HEK293 (cell line): ENCODE results near the gene SAMD5.
A peak's percentile ranks its signal among the peaks of the same experiment; 100 is the strongest.

Experiments used
- CTCF ChIA-PET: fragments of 350-600 bp; formaldehyde crosslinking; extraction: SDS; loops from one replicate; lab custom pipeline; 2021; ENCODE audit warnings: antibody characterized with exemption; lab: Yijun Ruan, JAX
- POLR2A ChIA-PET: fragments of 300-600 bp; formaldehyde crosslinking; extraction: SDS; loops from one replicate; lab custom pipeline; 2020; ENCODE audit warnings: antibody characterized with exemption, inconsistent platforms; lab: Yijun Ruan, JAX
- H3K27ac ChIP-seq: fragments of 200-500 bp; sonication (Bioruptor generic); 2 replicates; pipeline ENCODE4 v1.5.1; 2014; ENCODE audit warnings: low read depth, low read length, control low read depth, inconsistent platforms; ENCODE audit errors: extremely low read depth
- H3K36me3 ChIP-seq, 2 experiments: fragments of 200-500 bp in 1 of 2; sonication (Bioruptor generic) in 1 of 2; 1 replicate in 1 of 2; 2 replicates in 1 of 2; pipeline ENCODE4 v1.5.1; 2014 to 2017; ENCODE audit warnings: inconsistent platforms in 2 of 2, low read length in 2 of 2; ENCODE audit not compliant: control insufficient read depth in 2 of 2, insufficient read depth in 1 of 2
- H3K4me1 ChIP-seq: fragments of 200-500 bp; sonication (Bioruptor generic); 2 replicates; pipeline ENCODE4 v1.5.1; 2014; ENCODE audit warnings: mild to moderate bottlenecking, low read length, inconsistent platforms; ENCODE audit not compliant: control insufficient read depth, insufficient read depth
- H3K4me3 ChIP-seq: 2 replicates; pipeline ENCODE4 v1.5.1; 2011; ENCODE audit warnings: low read depth, mild to moderate bottlenecking, control low read depth, low read length, moderate library complexity
- H3K9me3 ChIP-seq: fragments of 200-500 bp; sonication (Bioruptor generic); 2 replicates; pipeline ENCODE4 v1.5.1; 2014; ENCODE audit warnings: low read depth, low read length, inconsistent platforms; ENCODE audit not compliant: control insufficient read depth, insufficient read depth
- CTCF ChIP-seq: fragments of 450-650 bp; formaldehyde crosslinking; IDR thresholded peaks from 2 replicates; pipeline ENCODE4 v1.5.1; 2016; ENCODE audit warnings: missing biosample characterization, missing genetic modification characterization
- ELK4 ChIP-seq: IDR thresholded peaks from 2 replicates; pipeline ENCODE4 v1.6.1; 2011; ENCODE audit warnings: mild to moderate bottlenecking, low read depth, low read length, borderline replicate concordance
- FEZF1 ChIP-seq: fragments of 450-650 bp; formaldehyde crosslinking; IDR thresholded peaks from 2 replicates; pipeline ENCODE4 v1.5.1; 2016; ENCODE audit warnings: missing biosample characterization, missing genetic modification characterization
- HOXA7 ChIP-seq: sonication (generic); formaldehyde crosslinking; IDR thresholded peaks from 2 replicates; pipeline ENCODE4 v1.8.1; 2022; ENCODE audit warnings: missing genetic modification reagents, borderline replicate concordance
- KLF17 ChIP-seq: fragments of 450-650 bp; formaldehyde crosslinking; IDR thresholded peaks from 2 replicates; pipeline ENCODE4 v1.5.1; 2016; ENCODE audit warnings: missing biosample characterization, missing genetic modification characterization
- KLF7 ChIP-seq: fragments of 450-650 bp; formaldehyde crosslinking; IDR thresholded peaks from 2 replicates; pipeline ENCODE4 v1.5.1; 2016; ENCODE audit warnings: missing biosample characterization, missing genetic modification characterization, borderline replicate concordance
- PRDM6 ChIP-seq: fragments of 450-650 bp; formaldehyde crosslinking; IDR thresholded peaks from 2 replicates; pipeline ENCODE4 v1.5.1; 2017; ENCODE audit warnings: missing biosample characterization, missing genetic modification characterization
- SCRT2 ChIP-seq: fragments of 450-650 bp; formaldehyde crosslinking; IDR thresholded peaks from 2 replicates; pipeline ENCODE4 v1.5.1; 2016; ENCODE audit warnings: missing biosample characterization, missing genetic modification characterization
- SETDB1 ChIP-seq: IDR thresholded peaks from one replicate; pipeline ENCODE4 v1.6.1; 2017; ENCODE audit warnings: mild to moderate bottlenecking, low read length, moderate library complexity, mixed read lengths; ENCODE audit not compliant: insufficient read length
- TCF7L2 ChIP-seq: IDR thresholded peaks from 2 replicates; pipeline ENCODE4 v1.6.1; 2011; ENCODE audit warnings: low read depth, mild to moderate bottlenecking, inconsistent platforms, low read length, moderate library complexity, borderline replicate concordance
- ZBTB20 ChIP-seq: fragments of 450-650 bp; formaldehyde crosslinking; IDR thresholded peaks from 2 replicates; pipeline ENCODE4 v1.5.1; 2016; ENCODE audit warnings: missing biosample characterization, missing genetic modification characterization
- ZBTB7A ChIP-seq: fragments of 450-650 bp; formaldehyde crosslinking; IDR thresholded peaks from 2 replicates; pipeline ENCODE4 v1.5.1; 2016; ENCODE audit warnings: low read depth, missing biosample characterization, missing genetic modification characterization
- ZFP37 ChIP-seq: fragments of 450-650 bp; formaldehyde crosslinking; IDR thresholded peaks from 2 replicates; pipeline ENCODE4 v1.5.1; 2016; ENCODE audit warnings: missing biosample characterization, missing genetic modification characterization
- ZNF157 ChIP-seq: fragments of 450-650 bp; formaldehyde crosslinking; IDR thresholded peaks from 2 replicates; pipeline ENCODE4 v1.5.1; 2016; ENCODE audit warnings: missing biosample characterization, missing genetic modification characterization
- ZNF174 ChIP-seq: fragments of 450-650 bp; formaldehyde crosslinking; IDR thresholded peaks from 2 replicates; pipeline ENCODE4 v1.5.0; 2017; ENCODE audit warnings: missing biosample characterization, mild to moderate bottlenecking, missing genetic modification characterization
- ZNF18 ChIP-seq: fragments of 450-650 bp; formaldehyde crosslinking; IDR thresholded peaks from 2 replicates; pipeline ENCODE4 v1.5.1; 2016; ENCODE audit warnings: missing biosample characterization, missing genetic modification characterization
- ZNF184 ChIP-seq: fragments of 450-650 bp; IDR thresholded peaks from 2 replicates; pipeline ENCODE4 v1.5.1; 2018; ENCODE audit warnings: missing biosample characterization, mild to moderate bottlenecking, missing genetic modification characterization
- ZNF221 ChIP-seq: fragments of 450-650 bp; formaldehyde crosslinking; IDR thresholded peaks from 2 replicates; pipeline ENCODE4 v1.5.1; 2017; ENCODE audit warnings: missing biosample characterization, missing genetic modification characterization, borderline replicate concordance
- ZNF302 ChIP-seq: fragments of 450-650 bp; formaldehyde crosslinking; IDR thresholded peaks from 2 replicates; pipeline ENCODE4 v1.5.1; 2016; ENCODE audit warnings: missing biosample characterization, missing genetic modification characterization, low read depth
- ZNF426 ChIP-seq: fragments of 450-650 bp; formaldehyde crosslinking; IDR thresholded peaks from 2 replicates; pipeline ENCODE4 v1.5.1; 2017; ENCODE audit warnings: missing biosample characterization, missing genetic modification characterization, mild to moderate bottlenecking, inconsistent platforms, moderate library complexity
- ZNF514 ChIP-seq: fragments of 450-650 bp; formaldehyde crosslinking; IDR thresholded peaks from 2 replicates; pipeline ENCODE4 v1.5.1; 2016; ENCODE audit warnings: missing biosample characterization, missing genetic modification characterization
- ZNF580 ChIP-seq: fragments of 450-650 bp; formaldehyde crosslinking; IDR thresholded peaks from 2 replicates; pipeline ENCODE4 v1.5.1; 2016; ENCODE audit warnings: missing biosample characterization, missing genetic modification characterization
- ZNF610 ChIP-seq: fragments of 450-650 bp; formaldehyde crosslinking; IDR thresholded peaks from 2 replicates; pipeline ENCODE4 v1.5.1; 2016; ENCODE audit warnings: missing biosample characterization, missing genetic modification characterization, borderline replicate concordance
- ZNF624 ChIP-seq: fragments of 450-650 bp; formaldehyde crosslinking; IDR thresholded peaks from 2 replicates; pipeline ENCODE4 v1.5.1; 2017; ENCODE audit warnings: missing biosample characterization, missing genetic modification characterization
- ZNF701 ChIP-seq: fragments of 450-650 bp; formaldehyde crosslinking; IDR thresholded peaks from 2 replicates; pipeline ENCODE4 v1.5.1; 2016; ENCODE audit warnings: missing biosample characterization, missing genetic modification characterization
- ZSCAN23 ChIP-seq: fragments of 450-650 bp; formaldehyde crosslinking; IDR thresholded peaks from 2 replicates; pipeline ENCODE4 v1.5.1; 2016; ENCODE audit warnings: missing biosample characterization, missing genetic modification characterization

The SAMD5 gene

GRCh38 chr6:147530132-147531060 lies 21.9 kb downstream of the SAMD5 start:
- peaks cover 11% of the 10 kb centered on the region for H3K4me1 ChIP-seq
- CTCF ChIA-PET: no interaction called here
- H3K36me3 ChIP-seq: no peaks in the 10 kb centered on the region
- H3K9me3 ChIP-seq: no peaks in the 10 kb centered on the region
- no peak for TF ChIP-seq ZNF302 (tag by site-specific recombination)
- TF ChIP-seq SETDB1: no peak
- no peak for TF ChIP-seq ZNF184
- peak; percentile 72 for TF ChIP-seq FEZF1 (tag by site-specific recombination)
- TF ChIP-seq ZBTB20 (tag by site-specific recombination): peak; percentile 45; the same call in 1 of the 2 replicates
- no peak for TF ChIP-seq ZNF610 (tag by site-specific recombination)
- no peak for TF ChIP-seq HOXA7 (CRISPR knock-in tag)
- TF ChIP-seq ZNF624: no peak
- TF ChIP-seq ELK4: no peak
- TF ChIP-seq ZBTB7A (tag by site-specific recombination): no peak
- no peak for TF ChIP-seq ZNF174
- no peak for TF ChIP-seq KLF7 (tag by site-specific recombination)
- TF ChIP-seq ZNF18 (tag by site-specific recombination): no peak
- TF ChIP-seq ZNF580 (tag by site-specific recombination): no peak
- no peak for TF ChIP-seq ZNF514 (tag by site-specific recombination)
- no peak for TF ChIP-seq ZFP37 (tag by site-specific recombination)
- TF ChIP-seq ZSCAN23 (tag by site-specific recombination): no peak
- TF ChIP-seq KLF17: no peak
- TF ChIP-seq SCRT2: no peak
- TF ChIP-seq ZNF157: no peak
- no peak for TF ChIP-seq CTCF (tag by site-specific recombination)
- TF ChIP-seq ZNF701: no peak
- TF ChIP-seq ZNF426 (tag by site-specific recombination): no peak
- peak; percentile 34; the same call in 1 of the 2 replicates for TF ChIP-seq TCF7L2
- no peak for TF ChIP-seq ZNF221 (tag by site-specific recombination)
- peak; percentile 75 for TF ChIP-seq PRDM6 (tag by site-specific recombination)
- H3K4me3 ChIP-seq: no peak overlapping the region
- no peak overlapping the region for H3K27ac ChIP-seq
- POLR2A ChIA-PET: no interaction called here
